Islet of Langerhans (tissue), 1 donor: Measurements from ENCODE around the gene BCLAF3.

Source experiments
- FAIRE-seq: peaks from one replicate; lab custom pipeline; 2011; peaks lifted over from hg19 to GRCh38; lab: Jason Lieb, UNC

Gene BCLAF3

DNA sequence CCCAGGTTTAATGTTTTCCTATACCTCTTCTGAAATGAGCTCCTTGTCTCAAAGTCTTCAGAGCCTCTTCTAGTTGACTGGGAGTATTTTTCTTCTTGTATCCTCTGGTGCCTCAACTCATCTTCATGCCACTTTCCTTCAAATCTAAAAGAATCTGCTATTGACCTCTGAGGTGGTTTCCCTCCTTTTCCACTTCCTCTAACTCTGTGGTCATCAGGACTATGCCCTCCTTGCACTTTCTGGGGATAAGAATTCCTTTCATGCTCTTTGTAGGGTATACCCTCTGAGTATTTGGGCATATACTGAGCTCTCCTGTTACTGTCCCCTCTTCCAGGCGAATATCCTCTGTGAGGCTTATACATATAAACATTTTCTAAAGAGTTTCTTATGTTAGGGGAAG is 24.8 kb downstream of the BCLAF3 start:
- no peak for FAIRE-seq

DNA sequence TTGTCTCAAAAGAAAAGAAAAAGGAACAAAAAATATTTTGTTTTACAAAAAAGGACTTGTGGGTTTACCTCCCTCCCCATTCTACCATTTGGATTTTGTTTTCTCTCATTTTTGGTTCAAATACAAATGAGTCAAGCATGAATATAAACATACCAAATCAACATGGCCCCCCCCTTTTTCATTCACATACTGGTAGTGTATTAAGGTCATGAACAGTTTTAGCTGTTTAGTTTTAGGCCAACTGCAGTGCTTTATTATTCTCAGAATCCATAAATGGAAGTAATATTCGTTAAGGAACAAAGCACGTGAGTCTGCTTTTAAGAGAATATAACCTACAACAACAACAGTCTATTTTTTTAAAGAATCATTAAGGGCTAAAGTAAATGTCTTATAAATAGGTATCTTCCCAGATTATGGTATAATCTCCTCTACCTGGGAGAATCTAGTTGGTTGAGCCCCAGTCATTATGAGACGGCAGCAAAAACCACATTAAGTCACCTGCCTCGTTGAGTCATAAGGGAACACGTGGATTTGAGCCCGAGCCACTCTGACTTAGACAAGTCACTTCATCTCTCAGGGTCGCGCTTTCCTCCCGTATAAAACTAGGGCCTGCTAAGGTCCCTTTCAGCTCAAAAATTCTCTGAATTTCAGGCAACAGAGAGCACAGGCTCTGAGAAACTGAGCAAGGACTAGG is 26.7 kb downstream of the BCLAF3 start:
- FAIRE-seq: no peak

DNA sequence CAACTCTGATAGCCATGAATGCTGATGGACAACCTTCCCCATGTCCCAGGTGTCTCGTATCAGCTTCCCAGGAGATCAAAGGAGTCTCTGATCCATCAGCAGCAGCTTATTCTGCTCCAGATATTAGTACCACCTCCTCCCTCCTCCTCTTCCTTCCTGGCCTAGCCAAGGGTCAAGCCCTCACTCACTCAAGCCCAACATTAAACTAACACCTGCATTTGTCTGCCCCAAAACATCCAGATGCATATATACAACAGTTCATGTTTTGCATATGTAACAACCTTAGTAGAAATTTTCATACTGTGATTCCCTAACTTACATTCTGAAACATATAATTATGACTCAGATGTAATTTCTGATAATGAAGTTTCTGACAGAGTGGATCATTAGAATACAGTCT is 29.9 kb downstream of the BCLAF3 start:
- no peak for FAIRE-seq

DNA sequence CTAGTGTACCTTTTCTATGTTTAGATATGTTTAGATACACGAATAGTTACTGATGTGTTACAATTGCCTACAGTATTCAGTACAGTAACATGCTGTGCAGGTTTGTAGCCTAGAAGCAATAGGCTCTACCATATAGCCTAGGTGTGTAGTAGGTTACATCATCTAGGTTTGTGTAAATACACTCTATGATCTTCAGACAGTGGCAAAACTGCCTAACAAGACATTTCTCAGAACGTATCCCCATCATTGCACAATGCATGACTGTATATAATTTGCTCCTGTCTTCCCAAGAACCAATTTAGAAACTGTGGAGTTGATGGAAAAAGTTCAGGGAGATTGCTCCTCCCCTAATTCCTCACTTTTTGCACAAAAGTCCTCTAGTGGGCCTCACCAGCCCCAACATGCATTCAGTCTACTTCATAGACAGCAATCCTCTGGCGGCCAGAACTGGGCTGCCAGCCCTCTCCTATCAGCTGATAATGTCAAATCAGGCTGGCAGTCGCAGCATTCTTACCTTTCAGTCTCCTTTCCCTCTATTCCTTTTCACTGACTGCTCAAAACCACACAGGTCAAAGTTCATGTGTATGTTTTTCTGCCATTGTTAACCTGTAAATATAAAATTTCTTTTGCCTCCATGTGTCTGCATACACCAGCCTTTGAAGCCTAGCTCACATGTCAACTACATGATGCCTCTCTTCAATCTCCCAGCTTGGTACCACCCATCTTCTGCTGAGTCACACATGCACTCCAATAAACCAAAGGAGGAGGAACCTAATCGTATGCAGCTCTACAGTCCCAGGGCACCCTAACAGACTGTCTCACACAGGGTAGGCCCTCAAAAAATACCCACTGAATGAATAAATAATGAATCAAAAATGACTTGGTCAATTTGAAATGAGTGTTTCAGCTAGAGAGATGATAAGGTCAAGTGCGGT is 32.0 kb downstream of the BCLAF3 start:
- no peak for FAIRE-seq

DNA sequence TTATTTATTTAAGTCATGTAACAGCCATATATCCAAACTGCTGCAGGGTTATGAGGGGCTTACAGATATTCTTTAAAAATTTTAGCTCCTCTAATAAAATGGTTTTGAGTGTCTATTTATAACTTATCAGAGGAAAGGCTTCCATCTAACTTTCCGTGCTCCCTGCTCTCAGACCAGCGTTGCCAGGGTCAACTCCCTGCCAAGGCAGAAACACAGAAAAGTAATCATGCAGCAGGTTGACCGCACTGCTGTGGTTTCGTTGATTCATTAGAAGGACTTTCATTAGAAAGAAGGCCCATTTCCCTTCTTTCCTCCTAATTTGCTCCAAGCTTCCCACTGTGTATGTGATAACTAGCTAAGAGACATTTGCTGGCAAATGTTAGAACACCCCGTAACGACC is 33.9 kb downstream of the BCLAF3 start:
- peak; percentile 43 for FAIRE-seq

DNA sequence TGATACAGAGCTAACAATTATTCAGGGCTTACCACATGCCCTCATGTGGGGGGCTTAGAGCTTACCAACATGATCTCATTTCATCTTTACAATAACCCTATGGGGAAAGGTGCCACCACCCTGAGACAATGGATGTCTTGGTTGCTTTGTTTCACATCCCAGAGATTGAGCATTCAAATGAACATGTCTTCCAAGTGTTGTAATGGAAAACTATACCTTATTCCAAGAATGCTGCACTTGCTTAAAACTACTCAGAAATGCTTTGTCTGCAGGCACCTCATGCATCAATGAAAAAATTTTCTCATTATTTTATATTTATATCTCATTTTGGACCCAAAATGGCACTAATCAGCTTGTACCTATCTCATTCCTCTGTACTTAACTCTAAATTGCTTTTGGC is 34.6 kb downstream of the BCLAF3 start:
- FAIRE-seq: no peak

DNA sequence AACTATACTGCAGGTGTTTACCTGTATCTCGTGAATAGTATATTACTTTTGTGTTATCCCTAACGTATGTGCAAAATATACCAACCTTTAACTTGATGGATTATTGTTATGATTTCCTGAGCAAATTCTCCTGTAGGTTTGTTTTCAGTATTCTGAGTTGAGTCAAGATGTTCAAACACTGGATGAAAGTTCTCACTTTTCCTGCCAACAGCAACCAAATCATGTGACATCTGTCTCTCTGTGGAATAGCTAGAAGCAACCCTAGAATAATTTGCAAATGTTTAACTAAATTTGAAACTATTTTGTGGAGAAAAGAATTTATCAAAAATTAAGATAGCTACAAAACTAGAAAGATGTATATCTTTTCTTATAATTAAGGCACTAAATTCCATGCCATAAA is 35.6 kb downstream of the BCLAF3 start:
- no peak for FAIRE-seq

DNA sequence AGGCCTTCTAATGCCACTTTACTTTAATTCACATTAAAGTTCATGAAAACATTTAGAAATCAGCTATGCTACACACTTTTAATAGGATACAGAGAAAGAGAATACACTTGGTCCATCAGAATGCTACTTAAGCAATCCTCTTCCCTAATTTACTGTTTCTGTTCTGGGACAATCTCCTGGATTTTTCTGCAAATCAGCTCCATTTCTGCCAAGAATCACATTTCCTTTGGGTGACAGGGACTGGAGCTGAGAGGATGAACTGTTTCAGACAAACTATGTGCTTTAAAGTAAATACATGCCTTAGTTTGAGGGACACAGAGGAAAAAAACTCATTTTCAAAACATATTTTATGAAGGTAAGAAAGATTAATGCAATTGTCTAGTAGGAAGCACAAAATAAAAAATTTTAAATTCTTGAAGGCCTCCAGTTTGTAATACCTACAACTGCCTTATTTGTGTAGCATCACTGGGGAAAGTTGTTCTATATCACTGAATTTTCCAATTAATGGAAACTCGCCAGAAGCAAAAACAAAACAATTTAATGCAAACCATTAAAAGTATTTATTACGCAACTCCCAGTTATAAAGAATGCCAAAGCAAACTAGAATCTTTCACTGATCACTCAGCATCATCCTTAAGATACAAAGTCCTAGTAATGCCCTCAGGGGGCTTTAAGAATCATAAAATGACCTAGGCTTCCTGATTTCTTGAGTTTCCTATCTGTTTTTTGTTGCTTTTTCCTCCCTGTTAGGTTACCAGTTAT is 36.3 kb downstream of the BCLAF3 start:
- no peak for FAIRE-seq

DNA sequence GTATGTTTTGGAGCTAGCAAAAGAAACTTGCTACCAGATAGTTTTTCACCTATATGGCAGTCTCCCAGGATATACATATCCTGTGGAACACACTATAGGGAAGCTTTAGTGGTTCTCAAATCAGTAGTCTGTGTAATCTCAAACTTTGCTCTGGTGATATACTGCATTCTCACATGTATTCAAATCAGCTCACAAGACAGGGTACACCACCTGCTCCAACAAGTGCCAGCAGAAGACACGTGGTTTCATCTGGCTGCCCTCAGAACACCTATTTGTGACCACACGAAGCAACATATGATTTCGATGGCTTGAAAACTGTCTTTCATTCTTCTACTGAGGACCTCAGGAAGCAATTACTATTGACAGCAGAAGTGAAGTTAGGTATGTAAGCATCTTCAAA is 37.7 kb downstream of the BCLAF3 start:
- no peak for FAIRE-seq

DNA sequence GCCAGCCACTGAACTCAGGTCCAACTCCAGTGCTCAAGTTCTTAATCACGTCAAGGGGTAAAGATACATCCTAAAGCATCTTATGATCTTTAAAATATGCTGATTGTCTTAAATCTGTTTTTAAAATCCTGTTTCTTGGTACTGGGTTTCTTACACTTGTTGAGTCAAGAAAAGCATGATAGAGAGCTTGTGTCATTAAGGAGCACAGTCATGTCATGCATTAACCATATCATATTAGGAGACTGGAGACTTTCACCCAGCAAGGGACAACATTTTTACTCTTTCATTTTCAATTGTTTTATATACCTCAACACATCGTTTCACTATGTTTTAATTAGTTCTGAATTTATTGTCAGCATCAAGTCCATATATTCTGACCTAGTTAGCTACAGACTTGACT is 41.5 kb downstream of the BCLAF3 start:
- no peak for FAIRE-seq

DNA sequence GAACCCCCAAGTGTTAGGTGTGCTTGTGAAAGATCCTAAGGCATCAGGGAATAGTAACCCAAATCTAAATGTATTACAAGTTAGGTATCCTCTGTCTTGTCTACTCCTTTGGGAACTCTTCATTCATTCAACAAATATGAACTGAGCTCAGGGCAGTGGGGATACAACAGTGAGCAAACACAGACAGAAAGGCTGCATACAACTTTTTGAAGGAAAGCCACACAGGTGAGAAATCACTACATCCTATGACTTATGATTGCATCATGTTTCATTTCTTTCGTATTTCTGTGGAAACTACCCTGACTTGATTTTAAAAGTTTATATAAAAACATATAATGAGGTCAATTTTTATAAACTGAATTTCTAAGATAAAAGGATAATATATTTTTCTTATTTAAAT is 43.2 kb downstream of the BCLAF3 start:
- FAIRE-seq: no peak
